SKM-1 (cell line): ENCODE measurements around the gene LAD1.
A peak's percentile ranks its signal among the peaks of the same experiment; 100 is the strongest.

Experiments
- DNase-seq: peaks from one replicate; lab custom pipeline; 2025; ENCODE audit not compliant: unreplicated experiment; lab: John Stamatoyannopoulos, UW

The LAD1 gene

DNA sequence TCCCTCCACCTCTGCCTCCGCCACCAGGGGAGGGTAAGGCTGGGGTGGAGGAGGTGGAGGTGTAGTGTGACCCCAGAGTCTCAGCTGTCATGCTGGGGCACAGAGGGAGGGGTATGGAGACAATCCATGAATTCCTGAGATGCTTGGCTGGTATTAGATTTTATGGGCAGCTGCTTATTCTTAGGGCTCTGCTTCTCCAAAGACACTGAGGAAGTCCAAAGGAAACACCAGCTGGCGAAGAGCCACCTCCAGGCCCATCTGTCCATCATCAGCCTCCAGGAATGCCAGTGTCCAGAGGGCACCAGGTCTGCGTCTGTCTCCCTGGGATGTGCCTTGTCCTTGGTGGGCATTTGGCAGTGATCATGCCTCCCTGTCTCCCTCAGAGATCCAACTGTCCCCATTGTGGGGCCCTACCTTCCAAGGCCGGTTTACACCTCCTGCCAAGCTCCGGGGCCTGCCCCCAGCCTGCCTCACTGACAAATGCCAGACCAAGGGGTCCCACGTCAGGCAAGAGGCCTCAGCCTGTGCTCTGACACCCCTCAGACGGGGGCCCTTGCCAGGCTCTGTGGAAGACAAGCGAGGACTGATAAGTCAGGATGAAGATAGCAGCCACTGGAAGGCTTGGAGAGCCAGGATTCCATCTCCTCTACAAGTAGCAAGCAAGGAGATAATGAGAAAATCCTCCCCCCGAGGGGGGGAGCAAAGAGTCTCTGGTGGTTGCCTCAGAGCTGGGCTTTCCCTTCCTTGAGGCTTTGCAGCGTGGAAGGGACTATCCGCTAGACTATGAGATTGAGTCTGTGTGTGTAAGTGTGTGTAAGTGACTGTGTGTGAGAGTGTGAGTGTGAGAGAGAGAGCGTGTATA lies 20.9 kb upstream of the LAD1 start:
- DNase-seq = no peak

DNA sequence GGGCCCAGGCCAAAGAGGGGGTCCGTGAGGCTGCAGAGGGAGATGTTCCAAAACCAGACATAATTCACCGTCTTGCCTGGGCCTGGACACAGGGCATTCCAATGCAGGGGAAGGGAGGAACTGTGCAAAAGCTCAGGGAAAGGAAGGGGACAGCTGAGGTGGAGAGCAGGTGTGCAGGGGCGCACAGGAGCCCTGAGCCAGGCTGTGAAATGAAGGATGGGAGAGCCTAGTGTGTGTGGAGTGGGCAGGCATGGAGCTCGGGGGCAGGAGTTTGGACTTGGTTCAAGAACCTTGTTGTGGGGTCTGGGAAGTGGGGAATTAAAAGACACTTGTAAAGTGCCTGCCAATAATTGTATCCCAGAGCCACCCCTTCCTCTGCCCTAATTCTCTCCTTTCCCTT lies 20.1 kb upstream of the LAD1 start:
- DNase-seq = no peak

DNA sequence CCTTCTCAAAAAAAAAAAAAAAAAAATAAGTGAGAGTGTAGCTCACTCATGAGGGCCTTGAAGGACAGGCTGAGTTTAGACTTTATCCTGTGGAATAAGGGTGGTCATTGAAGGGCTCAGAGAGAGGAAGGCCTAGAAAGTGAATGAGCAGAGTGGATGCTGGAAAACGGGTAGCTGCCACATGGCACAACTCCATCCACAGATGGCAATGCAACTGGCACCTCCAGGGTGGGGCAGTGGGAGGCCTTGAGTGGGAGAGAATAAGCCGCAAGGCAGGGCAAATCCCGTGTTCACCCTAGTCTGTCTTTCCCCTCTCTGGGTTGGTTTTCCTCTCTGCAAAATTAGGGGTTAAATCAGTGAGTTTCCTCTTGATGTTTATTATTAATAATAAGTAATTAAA lies 19.3 kb upstream of the LAD1 start:
- no peak for DNase-seq

DNA sequence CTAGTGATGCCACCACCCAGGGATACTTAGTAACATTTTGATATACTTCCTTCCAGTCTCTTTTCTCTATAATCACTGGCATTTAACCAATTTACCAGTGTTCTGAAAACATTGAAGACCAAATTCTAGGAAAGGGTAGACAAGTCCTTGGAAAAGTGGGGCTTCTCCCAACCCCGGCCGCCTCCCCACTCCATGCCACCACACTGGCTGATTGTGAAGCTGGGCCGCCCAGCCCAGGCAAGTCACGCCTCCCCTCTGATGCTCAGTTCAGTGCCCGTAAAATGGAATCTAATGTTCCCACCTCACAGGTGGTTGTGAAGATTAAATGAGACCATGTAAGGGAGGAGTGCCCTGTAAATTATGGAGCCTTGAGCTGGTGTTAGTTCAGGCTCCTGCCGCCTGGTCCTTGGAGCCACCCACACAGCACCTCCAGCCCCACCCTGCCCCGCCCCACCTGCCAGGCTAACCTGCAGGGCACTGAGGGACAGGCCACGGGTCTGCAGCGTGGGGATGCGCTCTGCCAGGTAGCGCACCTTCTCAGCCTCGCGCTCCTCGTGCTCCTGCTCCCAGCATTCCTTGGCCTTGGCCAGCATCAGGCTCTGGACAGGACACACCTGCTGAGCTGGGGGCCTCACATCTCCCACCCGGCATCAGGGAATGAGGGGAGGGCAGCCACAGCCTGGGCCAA lies 15.1 kb upstream of the LAD1 start:
- DNase-seq = no peak

DNA sequence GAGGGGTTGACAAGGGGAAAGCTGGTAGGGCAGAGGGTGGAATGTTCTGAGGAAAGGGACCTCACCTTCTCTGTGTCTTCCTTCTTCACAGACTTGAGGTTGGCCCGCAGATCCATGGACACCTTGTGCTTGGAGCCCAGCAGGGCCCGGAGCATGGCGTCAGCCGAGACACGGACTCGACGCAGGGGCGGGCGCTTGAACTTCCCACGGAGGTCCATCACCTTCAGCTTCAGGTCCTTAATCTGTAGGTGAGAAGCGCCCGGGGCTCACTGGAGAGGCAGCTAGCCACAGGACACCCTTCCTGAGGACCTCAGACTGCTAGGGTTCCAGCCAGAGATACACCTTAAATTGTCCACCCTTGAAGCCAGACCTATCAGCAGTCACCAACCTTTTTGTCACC lies 12.2 kb upstream of the LAD1 start:
- DNase-seq = no peak

DNA sequence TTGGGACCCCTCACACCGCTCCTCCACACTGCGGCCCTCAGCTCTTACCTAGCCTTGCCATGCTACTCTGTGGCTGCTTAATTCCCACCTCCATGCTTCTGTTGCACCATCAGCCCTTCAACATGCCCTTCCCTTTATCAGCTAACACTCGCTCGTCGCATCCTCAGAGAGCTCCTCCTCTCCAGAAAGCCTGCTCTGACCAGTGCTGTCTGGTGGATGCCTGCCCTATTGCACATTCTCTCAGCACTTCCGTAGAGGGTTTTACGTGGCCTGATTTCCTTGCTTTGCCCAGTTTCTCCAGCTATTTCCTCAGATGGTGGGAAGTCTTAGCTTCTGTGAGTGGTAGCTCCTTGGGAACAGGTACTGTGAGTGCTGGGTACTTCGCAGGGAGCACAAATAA lies 10.3 kb upstream of the LAD1 start:
- no peak for DNase-seq

DNA sequence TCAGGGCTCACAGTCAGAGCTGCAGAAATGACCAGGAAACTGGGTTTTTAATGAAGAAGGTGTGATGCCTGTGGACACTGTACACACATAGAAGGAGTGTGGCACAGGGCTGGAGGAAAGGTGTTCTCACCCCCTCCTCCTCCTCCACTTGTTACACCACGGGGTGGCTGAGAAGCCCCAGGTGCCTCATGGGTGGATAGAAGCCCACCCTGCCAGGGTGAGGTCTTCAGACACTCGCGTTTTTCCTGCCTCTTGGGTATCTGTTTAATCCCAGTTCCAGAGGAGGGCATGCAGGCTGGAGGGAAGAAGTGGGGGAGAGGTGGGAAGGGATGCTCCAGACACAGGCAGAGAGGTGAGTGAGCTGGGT lies 9.7 kb upstream of the LAD1 start:
- no peak for DNase-seq

DNA sequence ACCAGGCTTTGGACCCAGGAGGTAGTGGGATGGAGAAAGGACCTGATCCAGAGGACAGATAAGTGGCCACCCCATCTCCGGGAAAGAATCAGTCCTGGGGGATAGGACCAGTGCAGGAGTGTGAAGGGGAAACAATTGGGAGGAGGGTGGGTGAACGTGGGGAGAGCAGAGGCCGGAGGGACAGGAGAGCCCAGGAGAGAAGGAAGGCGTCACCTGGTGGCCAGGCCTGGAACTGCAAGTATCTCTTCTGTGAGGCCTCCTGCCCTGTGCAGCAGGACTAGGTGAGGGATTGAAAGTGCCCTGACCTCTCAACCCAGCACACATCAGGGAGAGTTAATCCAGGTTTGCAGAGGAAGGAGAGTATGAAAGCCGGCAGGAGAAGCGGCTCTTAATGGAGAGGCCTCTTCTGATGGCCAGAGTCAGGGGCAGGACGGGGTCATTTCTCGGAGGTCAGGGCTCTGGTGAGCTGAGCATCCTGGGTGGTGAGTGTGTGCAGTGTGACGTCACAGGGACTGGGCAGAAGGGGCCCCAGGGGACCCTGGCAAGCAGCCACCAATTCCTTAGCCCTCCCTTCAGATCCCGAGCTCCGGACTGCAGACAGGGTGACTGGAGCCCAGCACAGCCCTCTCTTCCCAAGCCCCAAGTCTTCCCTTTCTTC lies 9.2 kb upstream of the LAD1 start:
- DNase-seq = peak; percentile 85

DNA sequence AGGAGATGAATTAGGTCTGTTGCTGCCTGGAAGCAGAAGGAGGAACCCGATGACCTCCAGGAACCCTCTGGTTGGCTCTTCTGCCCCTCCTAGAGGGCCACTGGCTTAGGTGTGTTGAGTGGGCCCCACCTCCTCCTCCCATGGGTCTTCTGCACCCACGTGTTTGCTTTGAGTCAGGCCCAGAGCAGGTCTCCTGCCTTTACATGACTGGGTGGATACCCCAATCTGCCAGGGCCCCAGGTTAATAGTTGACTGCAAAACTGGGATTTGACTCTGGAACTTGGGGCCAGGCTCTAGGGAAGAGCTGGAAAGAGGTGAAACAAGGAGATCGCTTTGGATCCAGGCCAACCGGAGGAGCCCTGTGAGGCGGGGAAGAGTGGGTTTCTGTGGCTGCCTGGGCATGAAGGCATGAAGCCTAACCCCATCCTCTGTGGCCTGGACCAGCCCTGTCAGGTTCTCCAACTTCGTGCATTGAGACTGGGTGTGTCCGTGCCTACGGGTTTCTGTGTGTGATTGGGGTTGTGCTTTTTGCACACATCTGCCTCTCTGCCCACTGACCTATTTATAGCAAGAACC lies 7.8 kb upstream of the LAD1 start:
- DNase-seq = no peak

DNA sequence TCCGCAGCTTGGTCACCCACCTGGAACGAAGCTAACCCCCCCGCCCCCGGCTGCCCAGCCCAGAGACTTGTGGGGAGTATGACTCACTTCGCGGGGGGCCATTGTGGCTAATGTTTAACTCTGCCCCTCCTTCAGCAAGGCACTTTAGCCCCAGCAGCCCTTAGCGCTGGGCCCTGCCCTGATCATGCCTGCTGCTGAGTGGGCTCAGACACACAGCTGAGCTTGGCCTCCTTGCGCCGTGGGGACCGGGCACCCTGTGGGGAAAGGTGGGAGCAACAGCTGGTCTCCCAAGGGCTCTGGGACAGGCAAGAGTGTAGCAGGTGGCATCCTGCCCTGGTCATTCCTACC lies 6.3 kb upstream of the LAD1 start:
- no peak for DNase-seq

DNA sequence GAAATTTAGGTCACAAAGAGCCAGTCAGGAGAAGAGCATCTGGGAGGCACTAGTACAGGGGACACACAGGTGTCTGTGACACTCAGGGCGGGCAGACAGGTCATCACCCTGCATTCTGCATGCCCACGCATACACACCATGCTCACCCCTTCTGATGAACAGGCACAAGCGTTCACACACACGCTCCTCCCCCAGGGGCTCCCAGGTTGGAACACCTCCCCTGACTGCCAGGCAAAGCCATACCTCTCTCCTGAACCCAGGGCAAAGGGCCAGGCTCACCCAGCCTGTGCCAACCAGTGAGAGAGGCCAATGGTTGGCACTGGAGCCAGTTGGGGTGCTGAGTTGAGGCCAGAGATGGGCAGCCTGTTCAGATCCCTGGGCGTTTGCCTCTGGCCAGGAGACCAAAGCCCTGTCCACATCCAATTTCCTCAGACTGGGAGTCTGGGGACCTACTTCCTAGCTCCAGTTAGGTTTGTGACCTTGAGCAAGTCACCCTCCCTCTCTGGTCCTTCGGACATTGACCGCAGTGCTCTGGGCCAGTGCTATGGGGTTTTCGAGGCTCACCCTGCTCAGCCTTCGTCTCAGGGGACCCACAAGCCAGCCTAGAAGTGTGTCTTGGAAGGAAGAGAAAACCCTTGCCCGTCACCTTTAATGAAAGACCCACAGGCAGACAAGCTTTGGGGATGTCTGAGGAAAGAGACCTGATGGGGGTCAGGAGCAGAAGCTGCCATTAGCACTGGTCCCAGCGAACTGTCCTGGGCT lies 5.8 kb upstream of the LAD1 start:
- DNase-seq = no peak

DNA sequence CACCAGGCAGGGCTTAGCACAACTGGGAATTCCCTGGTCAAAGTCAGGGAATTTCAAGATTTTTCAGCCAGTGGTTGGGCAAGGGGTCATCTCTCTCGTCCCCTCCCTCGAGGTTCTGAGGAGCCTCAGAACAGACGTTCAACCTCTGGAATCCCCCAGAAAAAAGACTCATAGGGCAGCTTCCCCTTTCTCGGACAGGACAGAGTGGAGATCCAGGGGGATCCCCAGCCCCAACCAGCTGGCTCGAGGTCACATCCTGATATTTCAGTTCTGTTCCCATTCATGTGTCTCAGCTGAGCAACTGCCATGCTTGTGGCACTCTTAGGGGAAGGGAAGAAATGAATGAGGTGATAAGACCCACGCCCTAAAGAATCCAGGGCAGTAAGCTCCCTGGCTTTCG lies 4.9 kb upstream of the LAD1 start:
- no peak for DNase-seq

DNA sequence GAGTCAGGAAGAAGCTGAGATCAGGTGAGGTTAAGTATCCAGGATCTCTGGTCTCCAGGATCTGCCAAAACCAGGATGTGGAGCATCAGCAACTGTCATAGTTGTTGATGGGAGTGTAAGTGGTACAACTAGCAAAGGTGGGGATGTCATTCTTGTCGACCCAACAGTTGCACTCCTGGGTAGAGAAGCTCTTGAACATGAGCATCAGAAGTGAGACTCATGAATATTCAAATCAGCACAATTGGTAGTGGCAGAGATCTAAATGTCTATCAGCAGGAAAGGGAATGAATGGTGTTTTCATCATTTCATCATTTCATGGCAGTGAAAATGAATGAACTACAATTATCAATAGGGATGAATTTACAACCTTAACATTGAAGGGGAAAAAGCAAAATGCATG lies 4.2 kb upstream of the LAD1 start:
- DNase-seq = no peak

DNA sequence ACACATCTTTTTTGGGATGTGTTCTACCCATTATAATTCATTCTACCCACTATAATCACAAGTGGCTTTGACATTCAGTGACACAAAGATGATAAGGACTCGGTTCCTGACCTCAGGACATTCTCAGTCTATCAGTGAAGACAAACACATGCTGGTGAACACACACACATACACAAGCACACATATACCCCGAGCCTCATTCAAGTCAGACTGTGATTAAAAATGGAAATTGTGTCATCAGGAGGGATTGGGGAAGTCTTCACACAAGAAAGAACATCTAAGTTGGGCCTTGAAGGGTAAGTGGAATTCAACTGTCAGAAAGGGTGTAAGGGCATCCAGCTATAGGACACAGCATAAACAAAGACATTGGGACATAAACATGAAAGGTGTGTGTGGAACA lies 2.6 kb upstream of the LAD1 start:
- DNase-seq = no peak

DNA sequence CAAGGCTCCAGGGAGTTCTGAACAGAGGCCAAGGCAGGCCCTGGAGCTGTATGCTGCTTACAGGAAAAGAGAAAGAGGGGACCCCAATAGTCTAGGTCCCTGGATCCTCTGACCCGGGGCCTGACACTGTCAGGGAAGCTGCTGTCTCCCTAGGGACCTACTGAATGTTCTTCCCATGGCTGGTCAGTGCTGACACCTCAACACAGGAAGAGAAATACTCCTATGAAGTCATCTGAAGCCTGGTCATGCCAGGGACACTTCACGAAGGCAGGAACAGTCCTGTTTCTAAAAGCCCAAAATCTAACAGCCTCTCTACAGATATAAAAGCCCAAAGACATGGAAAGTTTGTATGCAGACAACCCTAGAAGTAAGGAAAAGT lies 1.7 kb upstream of the LAD1 start:
- DNase-seq = no peak

DNA sequence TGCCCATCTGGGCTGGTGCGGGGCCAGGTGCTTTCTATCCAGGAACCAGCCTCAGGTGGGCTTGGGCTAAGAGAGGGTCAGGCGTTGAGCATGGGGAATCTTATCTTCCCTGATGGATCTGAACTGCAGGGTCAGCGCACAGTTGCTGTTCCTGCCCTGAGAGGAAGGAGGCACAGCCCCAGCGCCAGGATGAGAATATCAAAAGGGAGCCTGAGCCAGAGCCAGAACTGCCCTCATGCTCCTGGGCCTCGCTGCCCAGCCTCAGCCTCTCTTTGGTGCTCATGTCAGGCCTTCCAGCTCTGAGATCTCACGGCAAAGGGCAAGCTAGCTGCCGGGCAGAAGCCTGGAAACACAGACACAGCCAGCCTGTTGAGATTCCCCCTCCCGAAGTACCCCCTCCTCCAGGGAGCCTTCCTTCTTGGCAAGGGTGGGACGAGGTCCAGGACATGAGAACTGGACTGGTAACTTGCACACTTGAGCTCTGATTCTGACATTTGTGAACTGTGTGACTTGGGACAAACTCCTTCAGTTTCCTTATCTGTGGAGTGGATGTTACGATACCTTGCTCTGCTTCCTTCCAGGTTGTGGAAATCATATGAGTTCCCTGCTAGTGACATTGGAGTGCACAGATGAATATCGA lies 1.2 kb upstream of the LAD1 start:
- DNase-seq = no peak

DNA sequence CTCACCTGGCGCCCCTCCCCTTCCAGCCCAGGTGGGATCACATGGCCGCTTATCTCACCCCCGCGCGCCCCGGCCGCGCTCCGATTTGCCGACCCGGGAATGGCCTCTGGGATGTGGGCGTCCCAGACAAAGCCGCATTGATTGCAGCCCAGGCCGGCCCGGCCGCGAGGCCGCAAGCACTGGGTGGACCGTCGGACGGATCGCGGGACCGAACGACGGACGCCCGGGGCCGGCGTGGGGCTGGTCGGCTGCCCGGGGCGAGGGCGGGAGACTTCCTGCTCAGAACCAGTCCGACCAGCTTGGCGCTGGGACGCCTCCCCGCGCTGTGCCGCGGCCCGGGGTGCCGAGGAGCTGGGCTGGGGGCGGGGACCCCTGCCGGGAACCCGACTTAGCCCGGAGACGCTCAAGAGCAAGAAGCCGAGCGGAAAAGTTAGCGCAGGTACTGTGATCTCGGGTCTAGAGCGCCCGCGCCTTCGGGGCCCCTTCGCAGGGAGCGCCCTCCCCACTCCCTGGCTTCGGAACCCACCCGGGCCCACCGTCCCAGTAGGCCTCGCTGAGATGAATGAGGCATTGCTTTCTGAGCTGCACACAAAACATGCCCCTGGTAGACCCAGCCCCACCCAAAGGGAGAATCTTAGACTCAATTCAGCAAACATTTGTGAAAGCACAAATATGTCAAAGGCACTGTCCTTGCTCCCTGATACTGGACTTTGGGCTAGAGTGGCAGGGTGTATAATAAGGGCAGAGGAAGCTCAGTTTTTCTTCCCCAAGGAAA lies 415 bp upstream of the LAD1 start:
- no peak for DNase-seq

DNA sequence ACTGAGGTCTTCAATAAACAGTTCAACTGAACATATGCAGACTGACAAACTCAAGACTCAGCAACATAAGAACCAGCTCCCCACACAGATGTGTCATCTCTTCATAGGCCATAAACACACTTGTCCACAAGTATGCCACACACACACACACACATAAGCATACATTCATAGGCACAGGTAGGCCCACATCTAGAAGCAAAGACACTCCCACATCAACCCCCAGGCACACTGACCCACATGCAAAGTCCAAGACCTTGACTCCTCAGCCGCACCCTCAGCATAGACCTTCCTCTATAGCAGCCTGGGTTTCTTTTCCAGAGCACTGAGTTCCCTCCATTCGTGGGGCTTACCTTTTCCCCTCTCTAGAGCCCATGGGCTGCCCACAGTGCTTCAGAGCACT lies 1.4 kb downstream of the LAD1 start:
- no peak for DNase-seq

DNA sequence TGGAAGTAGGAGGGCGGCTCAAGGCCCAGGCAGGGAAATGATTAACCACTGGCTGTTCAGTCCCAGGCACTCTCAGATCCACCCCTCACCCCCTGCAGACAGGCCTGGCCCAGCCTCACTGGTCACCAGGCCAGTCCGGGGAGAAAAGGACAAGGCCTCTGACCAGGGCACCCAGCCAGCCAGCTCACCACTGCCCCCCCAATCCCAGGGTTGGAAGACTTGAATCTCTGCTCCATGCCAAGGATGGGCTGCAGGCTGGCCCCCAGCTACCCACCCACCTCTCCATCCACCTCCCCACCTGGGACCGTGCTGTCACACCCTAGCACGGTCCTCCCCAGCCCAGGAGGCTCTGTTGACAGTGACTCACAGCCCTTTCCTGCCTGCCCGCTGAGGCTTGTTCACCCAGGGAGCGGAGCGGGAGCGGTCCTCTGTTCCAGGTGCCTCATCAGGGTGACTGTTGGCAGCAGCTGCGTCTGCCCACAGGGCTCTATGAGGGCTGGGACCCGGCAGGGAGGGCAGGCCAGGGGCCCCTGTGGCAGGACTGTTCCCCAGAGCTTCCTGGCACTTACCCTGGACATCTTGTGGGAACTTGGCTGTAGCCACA lies 2.2 kb downstream of the LAD1 start:
- no peak for DNase-seq

DNA sequence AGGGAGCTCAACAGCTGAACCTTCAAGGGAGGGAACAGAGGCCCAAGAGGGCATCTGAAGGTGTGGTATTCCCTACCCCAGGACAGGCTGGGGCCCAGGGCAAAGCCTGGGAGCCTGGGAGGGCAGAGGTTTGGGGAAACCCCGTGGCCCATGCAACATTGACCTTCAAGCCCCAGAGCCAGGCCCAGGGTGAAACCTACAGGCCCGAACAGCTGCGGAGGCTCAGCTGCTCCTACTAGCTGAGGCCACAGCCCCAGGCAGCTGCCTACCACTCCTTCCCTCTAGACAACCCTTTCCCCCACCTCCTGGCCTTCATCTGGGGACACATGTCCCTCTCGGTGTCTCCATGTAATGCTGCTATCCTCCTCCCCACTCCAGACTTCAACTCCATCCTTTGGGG lies 3.2 kb downstream of the LAD1 start:
- DNase-seq = no peak
